Naive B cell (primary cell): ENCODE measurements around the gene SIRPB1. TPM values are rescaled to one million over a fixed set of nuclear protein-coding genes. Genes with fewer than 3 reads are reported as not detected.
"Not testable (repeated sequence)": the region's sequence is repeated elsewhere in the genome, so short reads cannot be mapped to it uniquely, and the experiment has no call there.

Source experiments
- ATAC-seq, 2 donors: fragments of 150-1000 bp; cut with Tn5 transposase; 2 replicates each; pipeline ENCODE4 v1.10.0; 2021; ENCODE audit warnings: low read depth in 2 of 2, mild to moderate bottlenecking in 2 of 2, moderate library complexity in 2 of 2
- DNase-seq: peaks from one replicate; pipeline ENCODE4 v3.0.0; 2022
- H3K27ac Mint-ChIP-seq, 6 donors: one replicate each; pipeline ENCODE4 v1.8.0; 2020 to 2022; ENCODE audit warnings: mild to moderate bottlenecking in 6 of 6, mixed read lengths in 6 of 6, moderate library complexity in 5 of 6, inconsistent platforms in 2 of 6
- H3K27me3 Mint-ChIP-seq, 3 donors: one replicate each; pipeline ENCODE4 v1.8.0; 2021 to 2022; ENCODE audit warnings: mixed read lengths in 3 of 3, mild to moderate bottlenecking in 1 of 3
- H3K36me3 Mint-ChIP-seq, 2 donors: one replicate each; pipeline ENCODE4 v1.8.0; 2020 to 2022; ENCODE audit warnings: mixed read lengths in 2 of 2, inconsistent platforms in 1 of 2, mild to moderate bottlenecking in 1 of 2
- H3K4me1 Mint-ChIP-seq, 3 donors: one replicate each; pipeline ENCODE4 v1.8.0; 2020 to 2022; ENCODE audit warnings: mixed read lengths in 3 of 3, inconsistent platforms in 1 of 3, mild to moderate bottlenecking in 1 of 3, moderate library complexity in 1 of 3
- H3K4me3 Mint-ChIP-seq, 8 donors: one replicate each; pipeline ENCODE4 v1.8.0; 2020 to 2022; ENCODE audit warnings: mild to moderate bottlenecking in 8 of 8, mixed read lengths in 8 of 8, moderate library complexity in 8 of 8, inconsistent platforms in 2 of 8
- H3K9me3 Mint-ChIP-seq, 7 donors: one replicate each; pipeline ENCODE4 v1.8.0; 2020 to 2022; ENCODE audit warnings: mixed read lengths in 7 of 7, mild to moderate bottlenecking in 5 of 7, inconsistent platforms in 2 of 7, moderate library complexity in 1 of 7
- polyA plus RNA-seq, 6 donors: library from polyadenylated mRNA; unstranded; fragments of 300-500 nt; fragmentation: Illumina TruSeq; gene quantifications; one replicate each; pipeline ENCODE4 v1.2.3, GENCODE V29; 2021; ENCODE audit warnings: low read depth in 6 of 6

SIRPB1 gene
- polyA plus RNA-seq, 6 donors from 2014 or later: 0.45 to 2.0 (median 1.9) TPM; not detected in 1

DNA sequence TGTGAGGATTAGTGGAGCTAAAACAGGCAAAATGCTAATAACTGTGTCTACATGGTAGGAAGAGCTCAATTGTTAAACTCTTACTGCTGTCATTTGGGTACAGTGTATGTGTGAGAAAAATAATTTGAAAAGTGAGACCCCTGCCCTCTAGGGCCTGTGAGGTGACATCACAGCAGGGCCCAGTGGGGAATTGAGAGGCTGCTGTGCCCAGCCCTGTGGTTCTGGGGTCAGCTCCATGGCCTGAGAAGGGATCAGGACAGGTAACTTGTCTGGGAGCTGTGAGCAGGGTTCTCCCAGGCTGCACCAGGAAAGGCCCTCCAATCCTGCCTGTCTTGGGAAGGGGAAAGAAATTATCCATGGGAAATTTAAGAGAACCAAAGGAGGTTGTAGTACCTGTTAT lies 1.3 kb downstream of the SIRPB1 start:
- DNase-seq (no peak), ATAC-seq (no peak)
- peaks cover 0 to 8% (median 6%) of the 10 kb centered on the region in 7 donors for H3K9me3 Mint-ChIP-seq
- H3K4me3 Mint-ChIP-seq: peak overlapping the region in 2 of 8 donors; percentile 0 to 41
- no peaks in the 10 kb centered on the region for H3K27me3 Mint-ChIP-seq
- no peaks in the 10 kb centered on the region for H3K36me3 Mint-ChIP-seq
- H3K4me1 Mint-ChIP-seq: peaks cover 41 to 64% (median 55%) of the 10 kb centered on the region in 3 donors
- peak overlapping the region in 2 of 6 donors; percentile 19 to 28 for H3K27ac Mint-ChIP-seq

DNA sequence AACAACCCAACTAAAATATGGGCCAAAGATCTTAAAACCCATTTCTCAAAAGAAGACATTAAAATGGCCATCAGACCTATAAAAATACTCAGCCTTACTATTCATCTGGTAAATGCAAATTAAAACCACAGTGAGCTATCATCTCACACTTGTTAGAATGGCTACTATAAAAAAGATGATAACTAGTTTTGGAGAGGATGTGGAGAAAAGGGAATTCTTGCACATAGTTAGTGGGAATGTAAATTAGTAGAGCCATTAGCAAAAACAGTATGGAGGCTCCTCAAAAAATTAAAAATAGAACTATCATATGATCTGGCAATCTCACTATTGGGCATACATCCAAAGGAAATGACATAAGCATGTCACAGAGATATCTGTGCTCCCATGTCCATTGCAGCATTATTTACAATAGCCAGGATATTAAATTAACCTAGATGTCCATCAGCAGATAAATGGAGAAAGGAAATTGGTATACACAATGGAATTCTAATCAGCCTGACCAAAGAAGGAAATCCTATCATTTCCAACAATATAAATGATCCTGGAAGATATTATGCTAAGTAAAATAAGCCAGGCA lies 2.9 kb downstream of the SIRPB1 start:
- no peak for DNase-seq
- no peak for ATAC-seq
- no peaks in the 10 kb centered on the region for H3K36me3 Mint-ChIP-seq
- H3K4me1 Mint-ChIP-seq: peaks cover 28 to 51% (median 41%) of the 10 kb centered on the region in 3 donors
- H3K4me3 Mint-ChIP-seq: peak overlapping the region in 1 of 8 donors; percentile 2
- H3K27me3 Mint-ChIP-seq: no peaks in the 10 kb centered on the region
- H3K9me3 Mint-ChIP-seq: peaks cover 0 to 8% (median 5%) of the 10 kb centered on the region in 7 donors
- H3K27ac Mint-ChIP-seq: peak overlapping the region in 1 of 6 donors; percentile 63

DNA sequence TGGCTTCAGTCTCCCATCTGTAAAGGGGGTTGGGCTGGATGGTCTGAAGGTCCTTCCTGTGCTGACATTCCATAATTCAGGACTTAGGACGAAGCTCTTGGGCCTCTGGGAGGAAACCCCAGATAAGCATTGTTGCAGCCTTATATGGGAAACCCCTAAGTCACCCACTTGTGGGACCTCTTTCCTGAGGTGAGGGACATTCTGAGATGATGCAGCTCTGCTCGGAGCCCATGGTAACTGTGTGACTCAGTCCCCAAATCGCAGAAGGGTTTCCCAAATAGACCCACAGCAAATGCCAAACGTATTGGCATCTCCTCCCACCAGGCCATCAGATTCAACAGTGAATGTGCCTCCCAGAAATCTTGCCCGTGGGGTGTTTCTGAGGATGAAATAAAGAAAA lies 9.4 kb downstream of the SIRPB1 start:
- not testable (repeated sequence) for H3K9me3 Mint-ChIP-seq, H3K36me3 Mint-ChIP-seq, ATAC-seq, H3K4me1 Mint-ChIP-seq, DNase-seq, H3K4me3 Mint-ChIP-seq, H3K27ac Mint-ChIP-seq, H3K27me3 Mint-ChIP-seq

DNA sequence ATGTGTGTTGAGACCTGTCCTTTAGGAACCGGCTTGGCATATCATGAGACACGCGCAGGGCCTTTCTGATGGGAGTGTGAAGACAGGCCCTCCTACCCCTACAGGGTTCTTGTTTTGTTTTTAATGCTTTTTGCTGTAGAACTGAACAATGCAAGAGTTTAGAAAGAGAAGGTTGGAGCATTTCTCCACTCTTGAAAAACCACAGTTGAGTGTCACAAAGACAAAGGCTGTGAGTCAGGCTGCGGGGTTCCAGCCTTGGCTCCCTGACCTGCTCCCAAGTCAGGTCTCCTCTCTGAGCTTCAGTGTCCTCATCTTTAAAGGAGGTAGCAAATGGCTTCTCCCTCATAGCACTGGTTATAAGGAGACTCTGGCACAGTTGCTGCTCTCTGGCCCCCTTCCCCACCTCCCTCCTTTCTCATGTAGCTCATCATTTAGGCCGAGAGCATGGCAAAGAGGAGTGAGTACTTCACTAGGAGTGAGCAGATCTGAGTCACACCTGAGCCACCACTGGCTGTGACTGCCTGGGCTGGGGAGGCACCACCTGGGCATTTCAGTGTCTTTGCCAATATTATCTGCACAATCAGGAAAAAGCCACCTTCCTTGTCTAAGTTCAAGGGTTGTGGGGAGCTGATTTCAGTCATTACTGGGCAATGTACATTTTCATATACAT lies 11.0 kb downstream of the SIRPB1 start:
- ATAC-seq, H3K9me3 Mint-ChIP-seq, H3K4me1 Mint-ChIP-seq, H3K4me3 Mint-ChIP-seq, DNase-seq, H3K27me3 Mint-ChIP-seq, H3K27ac Mint-ChIP-seq, H3K36me3 Mint-ChIP-seq: not testable (repeated sequence)

DNA sequence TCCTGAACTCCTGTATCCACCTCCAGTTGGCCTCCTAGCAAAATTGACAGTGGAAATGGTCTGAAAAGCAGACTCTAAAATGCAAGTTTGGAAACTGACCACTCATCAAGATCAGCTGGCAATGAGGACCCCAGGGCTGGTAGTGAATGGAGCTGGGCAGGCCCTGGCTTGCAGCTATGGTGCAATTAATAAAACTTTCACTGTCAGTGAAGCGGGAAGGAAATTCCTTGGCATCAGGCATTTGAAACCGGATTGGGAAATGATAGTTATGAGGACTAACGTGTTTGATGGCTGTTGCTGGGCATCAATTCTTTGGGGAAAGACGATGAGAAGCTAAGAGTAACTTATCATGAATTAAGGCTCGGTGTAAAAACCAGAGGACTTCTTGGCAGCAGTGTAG lies 19.1 kb downstream of the SIRPB1 start:
- Mint-ChIP-seq H3K9me3 (no peaks in the 10 kb centered on the region), H3K27me3 (no peaks in the 10 kb centered on the region), H3K4me3 (no peak overlapping the region), H3K27ac (no peak overlapping the region), H3K4me1 (no peaks in the 10 kb centered on the region), H3K36me3 (no peaks in the 10 kb centered on the region)
- ATAC-seq (no peak), DNase-seq (no peak)

DNA sequence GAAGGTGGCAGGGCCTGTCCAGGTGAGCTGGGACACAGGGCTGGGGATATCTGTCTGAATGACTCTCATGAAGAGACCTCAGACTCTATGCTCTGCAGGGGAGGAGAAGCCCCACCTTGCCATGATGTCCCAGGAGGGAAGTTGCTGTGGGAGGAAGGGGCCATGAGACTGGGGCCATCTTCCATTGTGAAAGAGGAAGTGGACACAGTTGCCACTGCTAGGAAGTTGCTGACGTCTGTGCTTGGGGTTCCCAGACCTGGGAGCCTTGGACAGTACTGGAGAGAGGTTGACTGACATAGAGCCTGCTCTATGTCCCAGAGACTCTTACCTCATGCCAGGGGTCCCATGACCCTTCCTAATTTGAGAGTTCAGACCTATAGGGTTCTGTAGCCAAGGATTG lies 24.5 kb downstream of the SIRPB1 start:
- Mint-ChIP-seq H3K27me3 (no peaks in the 10 kb centered on the region), H3K36me3 (no peaks in the 10 kb centered on the region), H3K27ac (no peak overlapping the region), H3K9me3 (no peaks in the 10 kb centered on the region), H3K4me1 (no peaks in the 10 kb centered on the region), H3K4me3 (no peak overlapping the region)
- no peak for DNase-seq
- ATAC-seq: no peak

DNA sequence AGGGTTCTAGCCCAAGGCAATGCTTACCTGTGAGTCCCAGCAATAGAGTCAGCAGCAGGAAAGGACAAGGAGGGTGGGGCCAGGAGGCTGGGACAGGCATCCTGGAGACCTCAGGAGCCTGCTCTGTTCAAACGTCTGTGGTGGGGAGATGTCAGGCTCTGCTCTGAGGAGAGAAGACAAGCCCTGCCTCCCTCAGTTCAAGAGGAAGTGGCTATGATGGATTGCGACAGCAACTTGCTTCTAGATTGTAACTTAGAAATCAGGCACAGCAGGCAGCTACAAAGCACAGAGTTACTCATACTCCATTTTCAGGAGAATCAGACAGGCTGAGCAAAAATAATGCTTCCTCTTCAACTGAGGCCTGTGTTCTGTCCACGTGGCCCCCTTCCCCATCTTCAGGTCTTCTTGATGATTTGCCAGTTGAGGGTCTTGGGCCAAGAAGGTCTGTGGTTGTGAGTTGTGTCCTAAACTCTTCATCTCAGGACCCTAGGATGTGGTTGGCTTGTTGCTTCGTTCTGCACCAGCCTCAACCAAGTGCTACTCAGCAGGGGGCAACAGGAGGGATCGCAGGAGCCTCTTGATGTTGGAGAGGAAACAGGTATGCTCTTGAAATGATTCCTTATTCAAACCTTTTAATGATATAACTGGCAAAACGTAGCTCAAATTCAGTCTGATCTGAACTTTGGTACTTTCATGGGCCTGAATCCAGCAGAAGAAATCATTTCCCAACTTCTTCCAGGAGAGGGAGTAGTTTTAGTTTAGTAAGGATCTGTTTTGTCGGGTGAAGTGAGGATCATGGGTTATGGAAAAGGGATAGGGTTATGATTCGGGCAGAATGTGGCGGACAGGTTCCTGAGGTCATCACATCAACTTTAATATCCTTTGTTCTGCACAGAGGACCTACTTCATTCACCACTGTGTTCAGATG lies 31.0 kb downstream of the SIRPB1 start:
- H3K27ac Mint-ChIP-seq: no peak overlapping the region
- H3K4me1 Mint-ChIP-seq: peaks cover 0 to 9% (median 0%) of the 10 kb centered on the region in 3 donors
- ATAC-seq (no peak), DNase-seq (no peak)
- no peaks in the 10 kb centered on the region for H3K27me3 Mint-ChIP-seq
- no peaks in the 10 kb centered on the region for H3K36me3 Mint-ChIP-seq
- H3K4me3 Mint-ChIP-seq: no peak overlapping the region
- H3K9me3 Mint-ChIP-seq: no peaks in the 10 kb centered on the region

DNA sequence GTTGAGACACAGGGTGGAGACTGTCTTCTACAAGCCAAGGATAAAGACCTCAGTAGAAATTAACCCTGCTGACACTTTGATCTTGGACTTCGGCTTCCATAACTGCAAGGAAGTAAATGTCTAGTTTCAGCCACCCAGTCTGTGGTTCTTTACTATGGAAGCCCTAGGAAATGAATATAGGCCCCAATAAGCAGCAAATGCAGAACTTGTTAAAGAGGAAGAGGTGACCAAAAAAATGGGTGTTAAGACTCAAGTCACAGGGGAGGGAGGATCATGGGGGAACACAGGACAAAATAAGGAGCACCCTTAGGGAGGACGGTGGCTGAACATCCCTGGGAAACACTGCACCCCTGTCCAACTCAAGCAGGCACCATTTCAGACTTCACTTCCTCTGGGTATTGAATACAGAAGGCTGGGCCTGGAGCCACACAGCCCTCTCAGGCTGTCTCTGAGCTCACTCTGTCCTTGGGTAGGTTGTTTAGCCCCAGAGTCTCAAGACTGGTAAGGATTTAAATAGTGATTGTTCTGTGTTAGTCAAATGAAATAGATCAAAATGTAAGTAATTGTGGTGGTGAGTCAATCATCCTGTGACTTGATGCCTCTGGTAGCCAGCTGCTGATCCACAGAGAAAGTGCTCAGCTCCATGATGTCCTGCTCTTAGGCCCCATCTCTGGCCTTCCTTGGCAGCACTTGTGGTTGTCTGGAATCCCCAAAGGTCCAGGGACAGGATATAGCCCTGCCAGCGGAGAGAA lies 31.9 kb downstream of the SIRPB1 start:
- no peak overlapping the region for H3K27ac Mint-ChIP-seq
- no peak overlapping the region for H3K4me3 Mint-ChIP-seq
- no peaks in the 10 kb centered on the region for H3K27me3 Mint-ChIP-seq
- peaks cover 0 to 9% (median 0%) of the 10 kb centered on the region in 3 donors for H3K4me1 Mint-ChIP-seq
- DNase-seq (no peak), ATAC-seq (no peak)
- H3K36me3 Mint-ChIP-seq: no peaks in the 10 kb centered on the region
- H3K9me3 Mint-ChIP-seq: peaks cover 0 to 1% (median 0%) of the 10 kb centered on the region in 7 donors

DNA sequence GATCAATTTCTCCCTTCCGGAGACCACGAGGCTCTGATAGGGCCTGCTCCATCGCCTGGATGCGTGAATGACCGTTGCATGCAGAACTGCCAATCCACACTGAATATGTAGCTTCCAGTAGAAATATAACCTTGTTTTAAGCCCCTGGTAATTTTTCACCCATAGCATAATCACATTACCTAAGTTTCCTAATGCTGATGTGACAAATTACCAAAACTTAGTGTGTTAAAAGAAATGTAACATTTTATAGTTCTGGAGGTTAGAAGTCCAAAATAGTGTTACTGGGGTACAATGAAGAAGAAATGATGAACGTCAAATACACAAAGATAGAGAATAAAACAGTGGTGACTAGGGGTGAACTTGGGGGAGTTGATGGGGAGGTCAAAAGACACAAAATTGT lies 40.3 kb downstream of the SIRPB1 start:
- DNase-seq: no peak

DNA sequence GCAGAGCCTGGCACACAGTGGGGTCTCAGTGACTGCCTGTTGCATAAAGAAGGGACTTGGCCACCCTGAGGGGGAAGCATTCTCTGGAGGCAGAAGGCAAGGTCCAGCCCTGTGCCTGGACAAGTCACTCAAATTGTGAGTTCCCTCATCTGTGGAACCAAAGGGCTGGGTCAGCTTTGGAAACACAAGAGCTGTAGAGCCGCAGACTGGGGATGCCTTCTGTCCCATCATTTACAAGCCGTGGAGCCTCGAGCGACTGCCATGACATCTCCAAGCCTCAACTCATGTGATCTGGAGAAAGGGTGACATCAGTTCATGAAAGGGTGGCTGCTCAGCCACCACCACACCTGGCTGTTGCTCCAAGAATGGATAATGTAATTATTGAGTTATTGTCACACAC lies 41.9 kb downstream of the SIRPB1 start:
- ATAC-seq (no peak), DNase-seq (no peak)
- Mint-ChIP-seq H3K36me3 (no peaks in the 10 kb centered on the region), H3K4me3 (no peak overlapping the region), H3K27me3 (peaks cover 0 to 18% (median 3%) of the 10 kb centered on the region in 3 donors), H3K27ac (no peak overlapping the region), H3K4me1 (no peaks in the 10 kb centered on the region), H3K9me3 (no peaks in the 10 kb centered on the region)

More for the DNA sequence above, 40.3 kb downstream of the SIRPB1 start:
- no peak for ATAC-seq
- no peaks in the 10 kb centered on the region for H3K36me3 Mint-ChIP-seq
- peaks cover 0 to 18% (median 3%) of the 10 kb centered on the region in 3 donors for H3K27me3 Mint-ChIP-seq
- H3K4me1 Mint-ChIP-seq: no peaks in the 10 kb centered on the region
- no peak overlapping the region for H3K27ac Mint-ChIP-seq
- no peak overlapping the region for H3K4me3 Mint-ChIP-seq
- H3K9me3 Mint-ChIP-seq: peaks cover 0 to 1% (median 0%) of the 10 kb centered on the region in 7 donors

DNA sequence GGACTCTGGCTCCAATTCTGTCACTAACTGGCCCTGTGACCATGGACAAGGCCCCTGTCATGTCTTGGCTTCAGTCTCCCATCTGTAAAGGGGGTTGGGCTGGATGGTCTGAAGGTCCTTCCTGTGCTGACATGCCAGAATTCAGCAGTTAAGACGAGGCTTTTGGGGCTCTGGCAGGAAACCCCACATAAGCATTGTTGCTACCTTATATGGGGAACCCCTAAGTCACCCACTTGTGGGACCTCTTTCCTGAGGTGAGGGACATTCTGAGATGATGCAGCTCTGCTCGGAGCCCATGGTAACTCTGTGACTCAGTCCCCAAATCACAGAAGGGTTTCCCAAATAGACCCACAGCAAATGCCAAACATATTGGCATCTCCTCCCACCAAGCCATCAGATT lies 42.5 kb downstream of the SIRPB1 start:
- not testable (repeated sequence) for H3K4me1 Mint-ChIP-seq, H3K27ac Mint-ChIP-seq, H3K4me3 Mint-ChIP-seq, ATAC-seq, DNase-seq, H3K36me3 Mint-ChIP-seq, H3K9me3 Mint-ChIP-seq
- peaks cover 0 to 18% (median 3%) of the 10 kb centered on the region in 3 donors for H3K27me3 Mint-ChIP-seq

DNA sequence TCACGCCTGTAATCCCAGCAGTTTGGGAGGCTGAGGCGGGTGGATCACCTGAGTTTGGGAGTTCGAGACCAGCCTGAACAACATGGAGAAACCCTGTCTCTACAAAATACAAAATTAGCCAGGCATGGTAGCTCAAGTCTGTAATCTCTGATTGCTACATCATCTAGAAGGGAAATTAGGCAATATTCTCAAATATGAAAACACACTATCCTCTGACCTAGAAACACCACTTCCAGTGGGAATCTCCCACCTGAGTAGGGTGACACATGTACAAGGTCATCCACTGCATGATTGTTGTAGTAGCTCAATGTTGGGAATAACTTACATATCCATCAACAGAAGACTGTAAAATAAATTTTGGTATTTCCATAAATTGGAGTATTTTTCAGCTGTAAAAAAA lies 43.2 kb downstream of the SIRPB1 start:
- Mint-ChIP-seq H3K27me3 (peaks cover 3 to 18% (median 5%) of the 10 kb centered on the region in 3 donors), H3K9me3 (no peaks in the 10 kb centered on the region), H3K36me3 (no peaks in the 10 kb centered on the region), H3K4me1 (no peaks in the 10 kb centered on the region), H3K27ac (no peak overlapping the region), H3K4me3 (no peak overlapping the region)
- no peak for DNase-seq
- ATAC-seq: no peak

DNA sequence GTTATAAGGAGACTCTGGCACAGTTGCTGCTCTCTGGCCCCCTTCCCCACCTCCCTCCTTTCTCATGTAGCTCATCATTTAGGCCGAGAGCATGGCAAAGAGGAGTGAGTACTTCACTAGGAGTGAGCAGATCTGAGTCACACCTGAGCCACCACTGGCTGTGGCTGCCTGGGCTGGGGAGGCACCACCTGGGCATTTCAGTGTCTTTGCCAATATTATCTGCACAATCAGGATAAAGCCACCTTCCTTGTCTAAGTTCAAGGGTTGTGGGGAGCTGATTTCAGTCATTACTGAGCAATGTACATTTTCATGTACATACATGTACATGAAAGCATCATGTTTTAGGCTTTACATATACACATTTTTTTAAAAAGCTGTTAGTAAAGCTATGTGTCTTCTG lies 43.8 kb downstream of the SIRPB1 start:
- not testable (repeated sequence) for DNase-seq, H3K9me3 Mint-ChIP-seq, H3K4me1 Mint-ChIP-seq, H3K4me3 Mint-ChIP-seq, H3K36me3 Mint-ChIP-seq, H3K27ac Mint-ChIP-seq, ATAC-seq
- H3K27me3 Mint-ChIP-seq: peaks cover 3 to 18% (median 5%) of the 10 kb centered on the region in 3 donors
